ENCODE results near the gene ABCG2.

GRCh38 chr4:88070031-88070430 lies 88.4 kb downstream of the ABCG2 start:
- TF ChIP-seq SIN3A (IDR thresholded peaks at IDR 0.05; ENCODE audit: low read depth) (no peak), CTCF (IDR thresholded peaks at IDR 0.05 in 2 of 3, conservative IDR thresholded peaks at IDR 0.05 in 1 of 3; ENCODE audit: borderline replicate concordance in 1 of 3, insufficient read depth in 1 of 3, low read depth in 2 of 3, low read length in 2 of 3) (no peak)
